Osteoblast (primary cell): ENCODE measurements around the gene RPS14. TPM values are rescaled to one million over a fixed set of nuclear protein-coding genes. Genes with fewer than 3 reads are reported as not detected.
"Not testable (repeated sequence)": the region's sequence is repeated elsewhere in the genome, so short reads cannot be mapped to it uniquely, and the experiment has no call there.

Experiments
- DNase-seq: peaks from one replicate; pipeline ENCODE4 v3.0.0; 2011; ENCODE audit warnings: low spot score, mixed read lengths; ENCODE audit not compliant: insufficient read length; ENCODE audit errors: missing footprints
- H2AFZ ChIP-seq: 2 replicates; pipeline ENCODE4 v1.6.0; 2011; ENCODE audit warnings: mild to moderate bottlenecking, low read length
- H3K27ac ChIP-seq: 2 replicates; pipeline ENCODE4 v1.5.1; 2011; ENCODE audit warnings: mild to moderate bottlenecking, low read depth, low read length, moderate library complexity
- H3K27me3 ChIP-seq: 2 replicates; pipeline ENCODE4 v1.6.0; 2012; ENCODE audit warnings: mild to moderate bottlenecking, control low read depth, inconsistent platforms, low read length, moderate library complexity; ENCODE audit not compliant: insufficient read depth
- H3K36me3 ChIP-seq: 2 replicates; pipeline ENCODE4 v1.5.1; 2011; ENCODE audit warnings: mild to moderate bottlenecking, low read length, control low read depth, moderate library complexity; ENCODE audit not compliant: insufficient read depth
- H3K4me1 ChIP-seq: 2 replicates; pipeline ENCODE4 v1.5.1; 2011; ENCODE audit warnings: mild to moderate bottlenecking, low read length, control low read depth, moderate library complexity; ENCODE audit not compliant: insufficient read depth
- H3K4me2 ChIP-seq: 2 replicates; pipeline ENCODE4 v1.6.0; 2011; ENCODE audit warnings: mild to moderate bottlenecking, low read length; ENCODE audit not compliant: insufficient read depth
- H3K4me3 ChIP-seq: fragments of 200-600 bp; sonication (generic); 3 replicates; pipeline ENCODE4 v1.5.1; 2012; ENCODE audit warnings: mild to moderate bottlenecking, low read length, inconsistent platforms; ENCODE audit not compliant: insufficient read depth
- H3K79me2 ChIP-seq: 2 replicates; pipeline ENCODE4 v1.6.0; 2012; ENCODE audit warnings: mild to moderate bottlenecking, low read length, control low read depth, inconsistent platforms; ENCODE audit not compliant: insufficient read depth
- H3K9me3 ChIP-seq: 2 replicates; pipeline ENCODE4 v1.5.1; 2011; ENCODE audit warnings: low read depth, low read length, control low read depth
- H4K20me1 ChIP-seq: 2 replicates; pipeline ENCODE4 v1.6.0; 2012; ENCODE audit warnings: mild to moderate bottlenecking, low read length, control low read depth; ENCODE audit not compliant: insufficient read depth
- total RNA-seq: library from RNA; depleted of rRNA; stranded (reverse); fragments of >200 nt; gene quantifications from 2 replicates; pipeline ENCODE4 v1.2.3, GENCODE V29; 2012
- TF ChIP-seq, protein P1 (sequence below): IDR thresholded peaks from 2 replicates; pipeline ENCODE4 v1.5.1; 2011; ENCODE audit warnings: mild to moderate bottlenecking, low read depth, low read length, moderate library complexity; ENCODE audit errors: extremely low read depth

Gene RPS14
- total RNA-seq, 1 donor: 1,720 TPM

DNA sequence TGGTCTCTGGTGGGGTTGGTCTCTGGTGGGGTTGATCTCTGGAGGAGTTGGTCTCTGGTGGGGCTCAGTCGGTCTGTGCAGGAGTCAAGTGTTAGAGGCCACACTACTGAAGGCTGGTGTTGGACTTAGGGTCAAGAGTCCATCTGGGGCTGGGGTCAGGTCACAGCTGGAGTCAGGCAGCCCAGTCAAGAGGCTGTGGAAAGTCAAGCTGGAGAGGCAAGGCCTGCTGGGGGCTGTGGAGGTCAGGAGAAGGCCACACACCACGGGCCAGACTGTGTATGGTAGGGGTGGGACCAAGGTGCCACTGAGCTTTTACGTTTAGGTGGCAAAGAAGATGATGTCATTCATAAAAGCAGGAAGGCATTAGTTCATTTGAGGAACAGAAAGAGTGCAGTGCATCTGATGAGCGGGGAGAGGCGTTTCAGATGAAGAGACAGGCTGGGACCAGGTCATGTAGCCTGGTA lies 20.1 kb downstream of the RPS14 start:
- no peak overlapping the region for H2AFZ ChIP-seq
- H3K4me1 ChIP-seq: peaks cover 7% of the 10 kb centered on the region
- TF ChIP-seq, protein P1, sequence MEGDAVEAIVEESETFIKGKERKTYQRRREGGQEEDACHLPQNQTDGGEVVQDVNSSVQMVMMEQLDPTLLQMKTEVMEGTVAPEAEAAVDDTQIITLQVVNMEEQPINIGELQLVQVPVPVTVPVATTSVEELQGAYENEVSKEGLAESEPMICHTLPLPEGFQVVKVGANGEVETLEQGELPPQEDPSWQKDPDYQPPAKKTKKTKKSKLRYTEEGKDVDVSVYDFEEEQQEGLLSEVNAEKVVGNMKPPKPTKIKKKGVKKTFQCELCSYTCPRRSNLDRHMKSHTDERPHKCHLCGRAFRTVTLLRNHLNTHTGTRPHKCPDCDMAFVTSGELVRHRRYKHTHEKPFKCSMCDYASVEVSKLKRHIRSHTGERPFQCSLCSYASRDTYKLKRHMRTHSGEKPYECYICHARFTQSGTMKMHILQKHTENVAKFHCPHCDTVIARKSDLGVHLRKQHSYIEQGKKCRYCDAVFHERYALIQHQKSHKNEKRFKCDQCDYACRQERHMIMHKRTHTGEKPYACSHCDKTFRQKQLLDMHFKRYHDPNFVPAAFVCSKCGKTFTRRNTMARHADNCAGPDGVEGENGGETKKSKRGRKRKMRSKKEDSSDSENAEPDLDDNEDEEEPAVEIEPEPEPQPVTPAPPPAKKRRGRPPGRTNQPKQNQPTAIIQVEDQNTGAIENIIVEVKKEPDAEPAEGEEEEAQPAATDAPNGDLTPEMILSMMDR: no peak

DNA sequence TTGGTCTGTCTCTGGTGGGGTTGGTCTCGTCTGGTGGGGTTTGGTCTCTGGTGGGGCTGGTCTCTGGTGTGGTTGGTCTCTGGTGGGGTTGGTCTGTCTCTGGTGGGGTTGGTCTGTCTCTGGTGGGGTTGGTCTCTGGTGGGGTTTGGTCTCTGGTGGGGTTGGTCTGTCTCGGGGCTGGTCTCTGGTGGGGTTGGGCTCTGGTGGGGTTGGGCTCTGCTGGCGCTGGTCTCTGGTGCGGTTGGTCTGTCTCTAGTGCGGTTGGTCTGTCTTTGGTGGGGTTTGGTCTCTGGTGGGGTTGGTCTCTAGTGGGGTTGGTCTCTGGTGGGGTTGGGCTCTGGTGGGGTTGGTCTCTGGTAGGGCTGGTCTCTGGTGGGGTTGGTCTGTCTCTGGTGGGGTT lies 20.6 kb downstream of the RPS14 start:
- Histone ChIP-seq H3K27me3 (no peaks in the 10 kb centered on the region), H3K9me3 (no peaks in the 10 kb centered on the region), H3K4me2 (no peak overlapping the region), H3K4me3 (no peak overlapping the region), H4K20me1 (no peaks in the 10 kb centered on the region), H3K27ac (no peak overlapping the region), H3K79me2 (no peaks in the 10 kb centered on the region), H3K36me3 (no peaks in the 10 kb centered on the region), H2AFZ (no peak overlapping the region), H3K4me1 (peaks cover 7% of the 10 kb centered on the region)
- DNase-seq: no peak
- TF ChIP-seq, protein P1: no peak

More for the DNA sequence above, 20.1 kb downstream of the RPS14 start:
- H3K4me2 ChIP-seq: no peak overlapping the region
- no peaks in the 10 kb centered on the region for H3K27me3 ChIP-seq
- no peaks in the 10 kb centered on the region for H3K79me2 ChIP-seq
- no peak overlapping the region for H3K27ac ChIP-seq
- DNase-seq: peak; percentile 43
- no peaks in the 10 kb centered on the region for H3K36me3 ChIP-seq
- no peak overlapping the region for H3K4me3 ChIP-seq
- no peaks in the 10 kb centered on the region for H4K20me1 ChIP-seq
- H3K9me3 ChIP-seq: no peaks in the 10 kb centered on the region

DNA sequence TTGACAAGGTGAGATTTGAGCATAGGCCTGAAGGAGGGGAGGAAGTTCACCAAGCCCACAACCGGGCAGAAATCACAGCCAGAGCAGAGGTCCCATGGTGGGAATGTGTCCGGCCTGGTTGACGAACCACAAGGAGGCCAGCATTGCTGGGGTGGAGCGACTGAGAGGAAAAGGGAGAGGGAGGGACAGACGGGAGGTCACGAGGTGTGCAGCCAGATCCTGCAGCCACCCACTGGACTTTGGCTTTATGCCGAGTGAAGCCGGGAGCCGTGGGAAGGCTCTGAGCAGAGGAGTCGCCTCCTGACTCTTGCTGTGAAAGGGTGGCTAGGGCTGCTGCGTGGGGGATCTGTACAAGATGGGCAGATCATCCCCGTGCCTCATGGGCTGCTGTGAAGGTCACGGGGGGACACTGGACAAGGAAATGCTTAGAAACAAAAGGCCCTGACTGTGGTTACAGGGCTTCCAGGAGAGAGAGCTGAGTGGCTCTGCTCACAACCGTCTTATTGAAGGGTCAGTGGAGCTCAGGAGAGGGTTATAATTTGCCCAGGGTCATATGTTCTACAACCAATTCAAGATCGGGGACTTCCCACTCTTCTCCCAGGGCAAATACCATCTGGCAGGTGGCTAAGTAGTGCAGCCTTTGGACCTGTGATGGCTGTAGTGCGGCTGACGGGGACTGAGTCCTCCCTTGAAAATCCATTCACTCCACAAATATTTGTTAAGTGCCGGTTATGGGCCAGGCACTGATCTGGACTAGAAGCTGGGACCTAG lies 21.2 kb downstream of the RPS14 start:
- H3K36me3 ChIP-seq: no peaks in the 10 kb centered on the region
- H3K9me3 ChIP-seq: no peaks in the 10 kb centered on the region
- no peak overlapping the region for H3K27ac ChIP-seq
- H2AFZ ChIP-seq: peak overlapping the region; percentile 88
- TF ChIP-seq, protein P1: no peak
- peak; percentile 81 for DNase-seq
- no peaks in the 10 kb centered on the region for H3K27me3 ChIP-seq
- peak overlapping the region; percentile 50 for H3K4me2 ChIP-seq
- no peaks in the 10 kb centered on the region for H4K20me1 ChIP-seq
- H3K79me2 ChIP-seq: no peaks in the 10 kb centered on the region
- H3K4me1 ChIP-seq: peaks cover 7% of the 10 kb centered on the region
- H3K4me3 ChIP-seq: no peak overlapping the region

DNA sequence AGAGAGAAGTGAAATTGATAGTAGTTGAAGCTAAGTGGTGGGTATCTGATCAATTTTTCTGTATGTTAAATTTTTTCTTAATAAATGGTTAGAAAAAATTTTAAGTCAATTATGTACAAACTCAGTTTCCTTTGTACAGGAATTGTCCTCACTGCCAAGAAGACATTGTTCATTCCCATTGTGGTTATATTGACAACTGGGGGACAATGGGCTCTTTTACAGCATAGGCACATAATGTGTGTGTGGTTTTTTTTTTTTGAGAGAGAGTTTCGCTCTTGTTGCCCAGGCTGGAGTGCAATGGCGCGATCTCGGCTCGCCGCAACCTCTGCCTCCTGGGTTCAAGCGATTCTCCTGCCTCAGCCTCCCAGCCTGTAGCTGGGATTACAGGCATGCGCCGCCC lies 23.4 kb downstream of the RPS14 start:
- H3K27ac ChIP-seq, H3K4me3 ChIP-seq, H3K9me3 ChIP-seq, H3K4me2 ChIP-seq, H3K36me3 ChIP-seq, H3K4me1 ChIP-seq, H4K20me1 ChIP-seq, H3K27me3 ChIP-seq, H2AFZ ChIP-seq, H3K79me2 ChIP-seq, DNase-seq: not testable (repeated sequence)
